ENCODE data around the gene PLXND1. TPM values are rescaled to one million over a fixed set of nuclear protein-coding genes. Genes with fewer than 3 reads are reported as not detected.
A peak's percentile ranks its signal among the peaks of the same experiment; 100 is the strongest.

Gene PLXND1
- total and polyA plus RNA-seq, 7 experiments from 2014 or later = 0.38 to 82.5 (median 7.1) TPM; not detected in 1

DNA sequence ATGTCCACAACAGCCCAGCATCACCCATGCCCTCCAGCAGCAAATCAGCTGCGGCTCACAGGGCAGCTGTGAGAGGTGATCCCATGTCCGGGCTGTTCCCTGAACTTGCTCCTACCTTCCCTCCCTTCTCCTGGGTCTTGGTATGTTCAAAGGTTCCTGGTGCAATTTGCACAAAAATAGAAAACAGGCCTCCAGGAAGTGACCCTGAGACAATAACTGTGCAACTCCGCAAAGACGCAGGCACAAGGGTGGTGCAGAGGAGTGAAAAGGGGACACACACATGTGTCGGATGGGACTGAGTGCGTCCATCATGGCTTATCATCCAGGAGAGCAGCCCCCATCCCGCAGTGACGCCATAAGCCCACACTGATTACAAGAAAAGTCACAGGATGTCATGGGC lies 16.3 kb downstream of the PLXND1 start:
- Mint-ChIP-seq H3K36me3 (no peaks in the 10 kb centered on the region), H3K27me3 (peaks cover 0 to 43% (median 5%) of the 10 kb centered on the region in 5 donors), H3K9me3 (no peaks in the 10 kb centered on the region), H3K4me3 (no peak overlapping the region), H3K27ac (no peak overlapping the region), H3K4me1 (peaks cover 14 to 35% (median 24%) of the 10 kb centered on the region in 7 donors)
- ChIA-PET CTCF (no interaction called here), POLR2A (no interaction called here)
- Histone ChIP-seq H3K4me3 (ENCODE audit: low read length) (no peak overlapping the region), H3K27ac (ENCODE audit: low read depth, low read length) (no peak overlapping the region), H3K27me3 (ENCODE audit: control insufficient read depth in 2 of 2, insufficient read depth in 2 of 2, low read length in 2 of 2) (no peaks in the 10 kb centered on the region), H3K9me3 (ENCODE audit: control insufficient read depth in 2 of 3, low read length in 3 of 3) (no peaks in the 10 kb centered on the region), H3K36me3 (ENCODE audit: control insufficient read depth in 2 of 3, insufficient read depth in 3 of 3, low read length in 3 of 3) (no peaks in the 10 kb centered on the region), H3K4me1 (ENCODE audit: control insufficient read depth in 2 of 2, insufficient read depth in 2 of 2, low read length in 2 of 2) (peaks cover 20 to 22% of the 10 kb centered on the region in 2 donors)
- no peak for ATAC-seq
- no peak for DNase-seq
- intact Hi-C loops (cut with micrococcal nuclease) = no loop called here

- H3K9me3 Mint-ChIP-seq = no peaks in the 10 kb centered on the region
- H3K4me3 Mint-ChIP-seq = no peak overlapping the region
- H3K4me1 Mint-ChIP-seq = peaks cover 0 to 10% (median 3%) of the 10 kb centered on the region in 7 donors
- no peak overlapping the region for H3K27ac ChIP-seq (ENCODE audit: low read depth, low read length)
- no peaks in the 10 kb centered on the region for H3K9me3 ChIP-seq (ENCODE audit: control insufficient read depth in 2 of 3, low read length in 3 of 3)
- intact Hi-C loops (cut with micrococcal nuclease) = no loop called here
- H3K27ac Mint-ChIP-seq = no peak overlapping the region
- H3K4me1 ChIP-seq (ENCODE audit: control insufficient read depth in 2 of 2, insufficient read depth in 2 of 2, low read length in 2 of 2) = peaks cover 0 to under 1% of the 10 kb centered on the region in 2 donors
- H3K27me3 ChIP-seq (ENCODE audit: control insufficient read depth in 2 of 2, insufficient read depth in 2 of 2, low read length in 2 of 2) = no peaks in the 10 kb centered on the region
- peaks cover 0 to 22% (median 0%) of the 10 kb centered on the region in 5 donors for H3K27me3 Mint-ChIP-seq
- no peaks in the 10 kb centered on the region for H3K36me3 ChIP-seq (ENCODE audit: control insufficient read depth in 2 of 3, insufficient read depth in 3 of 3, low read length in 3 of 3)
- ATAC-seq = no peak
- CTCF ChIA-PET = interaction anchor here (0.6 kb wide), 1 partner anchor 1498 kb away, joined by 3 read pairs; no protein-coding TSS in a partner anchor
- no peaks in the 10 kb centered on the region for H3K36me3 Mint-ChIP-seq
- POLR2A ChIA-PET = interaction anchor here (1.2 kb wide), 1 partner anchor 18 kb away, joined by 4 read pairs; no protein-coding TSS in a partner anchor
- DNase-seq = no peak
- H3K4me3 ChIP-seq (ENCODE audit: low read length) = no peak overlapping the region
Measured at GRCh38 chr3:129587566-129588210, 18.8 kb downstream of the PLXND1 start.

DNA sequence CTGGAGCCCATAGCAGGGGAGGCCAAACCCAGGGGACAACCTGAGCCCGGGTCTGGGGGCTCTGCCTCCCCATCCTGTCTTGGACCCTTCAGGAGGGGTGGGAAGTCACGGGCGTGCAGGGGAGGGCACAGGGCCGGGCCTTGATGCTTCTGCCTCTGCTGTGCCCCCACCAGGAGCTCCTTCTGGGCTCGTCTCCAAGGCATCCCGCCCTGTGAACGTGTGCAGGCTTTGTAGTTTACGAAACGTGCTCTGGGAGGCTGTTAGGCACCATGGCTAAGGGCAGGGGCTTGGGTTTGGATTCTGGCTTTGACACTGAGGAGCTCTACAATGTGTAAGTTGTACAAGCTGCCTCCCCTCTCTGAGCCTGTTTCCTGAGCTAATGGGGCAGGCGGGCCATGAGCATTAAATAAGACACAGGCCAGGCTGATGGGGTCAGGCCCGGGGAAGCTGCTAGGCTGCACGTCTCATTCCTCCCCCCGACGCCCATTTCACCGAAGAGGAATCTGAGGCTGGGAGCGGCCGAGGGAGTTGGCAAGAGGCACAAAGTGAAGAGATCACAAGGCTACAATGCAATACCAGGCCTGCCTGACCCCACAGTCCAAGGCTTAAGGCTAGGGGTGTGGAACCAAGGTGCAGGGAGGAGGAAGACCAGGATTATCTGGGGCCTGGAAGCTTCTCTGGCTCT lies 19.6 kb downstream of the PLXND1 start:
- H3K36me3 Mint-ChIP-seq = no peaks in the 10 kb centered on the region
- Histone ChIP-seq H3K4me3 (ENCODE audit: low read length) (no peak overlapping the region), H3K27ac (ENCODE audit: low read depth, low read length) (no peak overlapping the region), H3K27me3 (ENCODE audit: control insufficient read depth in 2 of 2, insufficient read depth in 2 of 2, low read length in 2 of 2) (no peaks in the 10 kb centered on the region), H3K9me3 (ENCODE audit: control insufficient read depth in 2 of 3, low read length in 3 of 3) (no peaks in the 10 kb centered on the region), H3K36me3 (ENCODE audit: control insufficient read depth in 2 of 3, insufficient read depth in 3 of 3, low read length in 3 of 3) (no peaks in the 10 kb centered on the region), H3K4me1 (ENCODE audit: control insufficient read depth in 2 of 2, insufficient read depth in 2 of 2, low read length in 2 of 2) (no peaks in the 10 kb centered on the region)
- peaks cover 0 to 7% (median 3%) of the 10 kb centered on the region in 7 donors for H3K4me1 Mint-ChIP-seq
- ChIA-PET CTCF (interaction anchor here (0.6 kb wide), 1 partner anchor 1498 kb away, joined by 3 read pairs; no protein-coding TSS in a partner anchor), POLR2A (interaction anchor here (0.6 to 1.2 kb wide), 2 partner anchors 19 to 20 kb away, joined by 3 to 4 read pairs; no protein-coding TSS in a partner anchor)
- intact Hi-C loops (cut with micrococcal nuclease) = no loop called here
- ATAC-seq (no peak), DNase-seq (no peak)
- no peaks in the 10 kb centered on the region for H3K9me3 Mint-ChIP-seq
- no peak overlapping the region for H3K4me3 Mint-ChIP-seq
- H3K27ac Mint-ChIP-seq = no peak overlapping the region
- peaks cover 0 to 19% (median 0%) of the 10 kb centered on the region in 5 donors for H3K27me3 Mint-ChIP-seq

DNA sequence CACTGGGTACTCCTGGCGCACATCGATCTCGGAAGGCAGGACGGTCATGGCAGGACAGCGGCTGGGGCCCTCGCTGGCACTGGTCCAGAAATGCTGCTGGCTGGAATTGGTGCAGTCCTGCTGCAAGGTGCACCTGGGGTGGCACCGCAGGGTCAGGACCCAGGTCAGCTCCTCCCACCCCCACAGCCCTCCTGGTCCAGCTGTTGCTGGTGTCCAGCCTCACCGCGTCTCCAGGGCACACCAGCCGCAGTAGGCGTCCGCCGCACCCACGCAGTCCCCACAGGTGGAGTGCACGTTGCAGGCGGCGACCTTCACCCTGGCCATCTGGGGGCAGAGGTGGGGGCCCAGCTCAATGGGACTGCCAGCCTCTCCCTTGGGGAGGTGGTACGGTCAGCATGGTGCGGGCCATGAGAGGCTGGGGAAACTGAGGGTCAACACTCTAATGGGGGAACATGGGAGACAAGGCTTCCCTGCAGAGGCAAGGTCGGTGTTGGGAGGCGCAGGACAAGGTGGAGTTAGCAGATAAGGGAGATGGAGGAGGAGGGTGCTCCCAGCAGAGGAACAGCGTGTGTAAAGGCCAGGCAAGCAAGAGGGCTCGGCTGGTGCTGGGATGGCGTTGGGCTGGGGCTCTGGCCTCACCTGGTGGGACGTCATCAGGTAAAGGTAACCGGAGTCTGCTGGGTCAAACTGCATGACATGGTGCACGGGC lies 20.4 kb downstream of the PLXND1 start:
- POLR2A ChIA-PET = interaction anchor here (0.6 kb wide), 1 partner anchor 21 kb away, joined by 3 read pairs; no protein-coding TSS in a partner anchor
- H3K27me3 Mint-ChIP-seq = peaks cover 0 to 12% (median 0%) of the 10 kb centered on the region in 5 donors
- H3K4me1 Mint-ChIP-seq = peaks cover 0 to 6% (median 0%) of the 10 kb centered on the region in 7 donors
- Histone ChIP-seq H3K27me3 (ENCODE audit: control insufficient read depth in 2 of 2, insufficient read depth in 2 of 2, low read length in 2 of 2) (no peaks in the 10 kb centered on the region), H3K27ac (ENCODE audit: low read depth, low read length) (no peak overlapping the region), H3K4me1 (ENCODE audit: control insufficient read depth in 2 of 2, insufficient read depth in 2 of 2, low read length in 2 of 2) (no peaks in the 10 kb centered on the region), H3K36me3 (ENCODE audit: control insufficient read depth in 2 of 3, insufficient read depth in 3 of 3, low read length in 3 of 3) (no peaks in the 10 kb centered on the region), H3K4me3 (ENCODE audit: low read length) (no peak overlapping the region), H3K9me3 (ENCODE audit: control insufficient read depth in 2 of 3, low read length in 3 of 3) (no peaks in the 10 kb centered on the region)
- no peaks in the 10 kb centered on the region for H3K9me3 Mint-ChIP-seq
- CTCF ChIA-PET = no interaction called here
- intact Hi-C loops (cut with micrococcal nuclease) = no loop called here
- H3K4me3 Mint-ChIP-seq = no peak overlapping the region
- no peak for ATAC-seq
- peak overlapping the region in 1 of 9 donors; percentile 4 for H3K27ac Mint-ChIP-seq
- DNase-seq = no peak
- H3K36me3 Mint-ChIP-seq = no peaks in the 10 kb centered on the region

DNA sequence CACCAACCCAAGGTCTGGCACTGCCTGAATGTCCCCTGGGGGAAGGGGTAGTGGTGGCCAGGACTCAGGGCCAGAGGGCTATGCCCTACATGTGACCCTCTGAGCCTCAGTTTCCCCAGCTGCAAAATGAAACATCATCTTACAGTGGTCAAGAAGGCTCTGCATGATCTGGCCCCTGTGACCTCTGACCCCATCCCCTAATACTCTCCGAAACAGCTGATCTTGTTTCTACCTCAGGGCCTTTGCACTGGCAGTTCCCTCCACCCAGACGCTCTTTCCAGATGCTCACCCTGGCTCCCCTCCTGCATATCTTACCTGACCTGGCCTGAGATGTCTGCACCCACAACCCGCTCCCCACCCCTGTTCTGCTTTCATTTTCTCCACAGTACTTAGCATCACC lies 21.8 kb downstream of the PLXND1 start:
- ChIA-PET POLR2A (interaction anchor here (1.0 kb wide), 1 partner anchor 21 kb away, joined by 3 read pairs; no protein-coding TSS in a partner anchor), CTCF (no interaction called here)
- DNase-seq (no peak), ATAC-seq (no peak)
- no peaks in the 10 kb centered on the region for H3K9me3 ChIP-seq (ENCODE audit: control insufficient read depth in 2 of 3, low read length in 3 of 3)
- H3K4me3 ChIP-seq (ENCODE audit: low read length) = no peak overlapping the region
- H3K27ac Mint-ChIP-seq = peak overlapping the region in 1 of 9 donors; percentile 33
- H3K36me3 ChIP-seq (ENCODE audit: control insufficient read depth in 2 of 3, insufficient read depth in 3 of 3, low read length in 3 of 3) = no peaks in the 10 kb centered on the region
- intact Hi-C loops (cut with micrococcal nuclease) = no loop called here
- H3K9me3 Mint-ChIP-seq = no peaks in the 10 kb centered on the region
- no peaks in the 10 kb centered on the region for H3K36me3 Mint-ChIP-seq
- peaks cover 0 to 7% (median 0%) of the 10 kb centered on the region in 7 donors for H3K4me1 Mint-ChIP-seq
- H3K27me3 ChIP-seq (ENCODE audit: control insufficient read depth in 2 of 2, insufficient read depth in 2 of 2, low read length in 2 of 2) = no peaks in the 10 kb centered on the region
- H3K4me1 ChIP-seq (ENCODE audit: control insufficient read depth in 2 of 2, insufficient read depth in 2 of 2, low read length in 2 of 2) = peaks cover 0 to 4% of the 10 kb centered on the region in 2 donors
- no peak overlapping the region for H3K27ac ChIP-seq (ENCODE audit: low read depth, low read length)
- H3K4me3 Mint-ChIP-seq = no peak overlapping the region
- H3K27me3 Mint-ChIP-seq = no peaks in the 10 kb centered on the region

DNA sequence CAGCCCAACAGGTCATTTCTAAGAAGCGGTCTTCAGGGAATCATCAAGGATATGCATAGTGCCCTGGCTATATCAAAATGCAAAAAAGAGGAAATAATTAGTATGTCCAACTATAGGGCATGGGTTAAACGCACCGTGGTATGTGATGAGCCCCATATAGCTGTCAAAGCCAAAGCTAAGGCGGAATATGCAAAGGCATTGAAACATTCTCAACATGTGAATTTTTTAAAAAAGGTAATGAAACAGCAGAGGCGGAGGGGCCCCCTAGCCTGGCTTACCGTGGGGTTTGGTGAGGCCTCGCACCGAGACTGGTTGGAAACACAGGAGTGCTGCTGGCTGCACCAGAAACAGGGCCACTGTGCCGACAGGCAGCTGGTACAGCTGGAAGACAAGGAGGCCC lies 23.2 kb downstream of the PLXND1 start:
- peaks cover 0 to 17% of the 10 kb centered on the region in 2 donors for H3K4me1 ChIP-seq (ENCODE audit: control insufficient read depth in 2 of 2, insufficient read depth in 2 of 2, low read length in 2 of 2)
- no peaks in the 10 kb centered on the region for H3K27me3 ChIP-seq (ENCODE audit: control insufficient read depth in 2 of 2, insufficient read depth in 2 of 2, low read length in 2 of 2)
- H3K9me3 Mint-ChIP-seq = no peaks in the 10 kb centered on the region
- no peaks in the 10 kb centered on the region for H3K27me3 Mint-ChIP-seq
- intact Hi-C loops (cut with micrococcal nuclease) = no loop called here
- no peak overlapping the region for H3K4me3 Mint-ChIP-seq
- no peaks in the 10 kb centered on the region for H3K36me3 Mint-ChIP-seq
- ChIA-PET CTCF (no interaction called here), POLR2A (no interaction called here)
- peaks cover 0 to 13% (median 0%) of the 10 kb centered on the region in 7 donors for H3K4me1 Mint-ChIP-seq
- H3K27ac ChIP-seq (ENCODE audit: low read depth, low read length) = no peak overlapping the region
- DNase-seq (no peak), ATAC-seq (no peak)
- H3K9me3 ChIP-seq (ENCODE audit: control insufficient read depth in 2 of 3, low read length in 3 of 3) = no peaks in the 10 kb centered on the region
- no peaks in the 10 kb centered on the region for H3K36me3 ChIP-seq (ENCODE audit: control insufficient read depth in 2 of 3, insufficient read depth in 3 of 3, low read length in 3 of 3)
- H3K27ac Mint-ChIP-seq = no peak overlapping the region
- no peak overlapping the region for H3K4me3 ChIP-seq (ENCODE audit: low read length)
